HEK293 (cell line): Measurements from ENCODE around the gene SHISA6.

Source experiments
- CTCF ChIA-PET: fragments of 350-600 bp; formaldehyde crosslinking; extraction: SDS; loops from one replicate; lab custom pipeline; 2021; ENCODE audit warnings: antibody characterized with exemption; lab: Yijun Ruan, JAX
- POLR2A ChIA-PET: fragments of 300-600 bp; formaldehyde crosslinking; extraction: SDS; loops from one replicate; lab custom pipeline; 2020; ENCODE audit warnings: antibody characterized with exemption, inconsistent platforms; lab: Yijun Ruan, JAX
- H3K27ac ChIP-seq: fragments of 200-500 bp; sonication (Bioruptor generic); 2 replicates; pipeline ENCODE4 v1.5.1; 2014; ENCODE audit warnings: low read depth, low read length, control low read depth, inconsistent platforms; ENCODE audit errors: extremely low read depth
- H3K36me3 ChIP-seq, 2 experiments: fragments of 200-500 bp in 1 of 2; sonication (Bioruptor generic) in 1 of 2; 1 replicate in 1 of 2; 2 replicates in 1 of 2; pipeline ENCODE4 v1.5.1; 2014 to 2017; ENCODE audit warnings: inconsistent platforms in 2 of 2, low read length in 2 of 2; ENCODE audit not compliant: control insufficient read depth in 2 of 2, insufficient read depth in 1 of 2
- H3K4me1 ChIP-seq: fragments of 200-500 bp; sonication (Bioruptor generic); 2 replicates; pipeline ENCODE4 v1.5.1; 2014; ENCODE audit warnings: mild to moderate bottlenecking, low read length, inconsistent platforms; ENCODE audit not compliant: control insufficient read depth, insufficient read depth
- H3K4me3 ChIP-seq: 2 replicates; pipeline ENCODE4 v1.5.1; 2011; ENCODE audit warnings: low read depth, mild to moderate bottlenecking, control low read depth, low read length, moderate library complexity
- H3K9me3 ChIP-seq: fragments of 200-500 bp; sonication (Bioruptor generic); 2 replicates; pipeline ENCODE4 v1.5.1; 2014; ENCODE audit warnings: low read depth, low read length, inconsistent platforms; ENCODE audit not compliant: control insufficient read depth, insufficient read depth
- GLI2 ChIP-seq: fragments of 450-650 bp; formaldehyde crosslinking; IDR thresholded peaks from 2 replicates; pipeline ENCODE4; 2017; ENCODE audit warnings: missing biosample characterization, missing genetic modification characterization, low read depth, borderline replicate concordance
- GLIS2 ChIP-seq: fragments of 450-650 bp; formaldehyde crosslinking; IDR thresholded peaks from 2 replicates; pipeline ENCODE4 v1.5.1; 2016; ENCODE audit warnings: missing biosample characterization, missing genetic modification characterization
- KLF7 ChIP-seq: fragments of 450-650 bp; formaldehyde crosslinking; IDR thresholded peaks from 2 replicates; pipeline ENCODE4 v1.5.1; 2016; ENCODE audit warnings: missing biosample characterization, missing genetic modification characterization, borderline replicate concordance
- KLF9 ChIP-seq: fragments of 450-650 bp; formaldehyde crosslinking; IDR thresholded peaks from 2 replicates; pipeline ENCODE4 v1.5.1; 2016; ENCODE audit warnings: missing biosample characterization, missing genetic modification characterization, low read depth
- PATZ1 ChIP-seq: fragments of 450-650 bp; formaldehyde crosslinking; IDR thresholded peaks from 2 replicates; pipeline ENCODE4 v1.5.1; 2016; ENCODE audit warnings: missing biosample characterization, missing genetic modification characterization
- PRDM1 ChIP-seq: fragments of 450-650 bp; formaldehyde crosslinking; IDR thresholded peaks from 2 replicates; pipeline ENCODE4; 2016; ENCODE audit warnings: missing biosample characterization, missing genetic modification characterization
- SP7 ChIP-seq: fragments of 450-650 bp; formaldehyde crosslinking; IDR thresholded peaks from 2 replicates; pipeline ENCODE4 v1.5.1; 2016; ENCODE audit warnings: missing biosample characterization, missing genetic modification characterization
- TSHZ1 ChIP-seq: fragments of 450-650 bp; formaldehyde crosslinking; IDR thresholded peaks from 2 replicates; pipeline ENCODE4 v1.5.1; 2016; ENCODE audit warnings: missing biosample characterization, missing genetic modification characterization, borderline replicate concordance
- ZEB2 ChIP-seq: fragments of 450-650 bp; formaldehyde crosslinking; IDR thresholded peaks from 2 replicates; pipeline ENCODE4 v1.5.1; 2016; ENCODE audit warnings: missing biosample characterization, missing genetic modification characterization
- ZFP3 ChIP-seq: fragments of 450-650 bp; formaldehyde crosslinking; IDR thresholded peaks from 2 replicates; pipeline ENCODE4 v1.5.1; 2016; ENCODE audit warnings: low read depth, missing biosample characterization, missing genetic modification characterization
- ZNF133 ChIP-seq: fragments of 450-650 bp; formaldehyde crosslinking; IDR thresholded peaks from 2 replicates; pipeline ENCODE4 v1.5.1; 2016; ENCODE audit warnings: missing biosample characterization, missing genetic modification characterization
- ZNF292 ChIP-seq: fragments of 450-650 bp; formaldehyde crosslinking; IDR thresholded peaks from 2 replicates; pipeline ENCODE4 v1.5.1; 2016; ENCODE audit warnings: low read depth, missing biosample characterization, missing genetic modification characterization, borderline replicate concordance
- ZNF335 ChIP-seq: fragments of 450-650 bp; formaldehyde crosslinking; conservative IDR thresholded peaks from 2 replicates; pipeline ENCODE4 v1.5.1; 2016; ENCODE audit warnings: missing biosample characterization, missing genetic modification characterization
- ZNF362 ChIP-seq: fragments of 450-650 bp; formaldehyde crosslinking; IDR thresholded peaks from 2 replicates; pipeline ENCODE4 v1.5.1; 2016; ENCODE audit warnings: missing biosample characterization, missing genetic modification characterization
- ZNF423 ChIP-seq: fragments of 450-650 bp; formaldehyde crosslinking; IDR thresholded peaks from 2 replicates; pipeline ENCODE4 v1.5.1; 2016; ENCODE audit warnings: missing biosample characterization, missing genetic modification characterization
- ZNF473 ChIP-seq: fragments of 450-650 bp; formaldehyde crosslinking; IDR thresholded peaks from 2 replicates; pipeline ENCODE4 v1.5.1; 2017; ENCODE audit warnings: missing biosample characterization, missing genetic modification characterization
- ZNF513 ChIP-seq: fragments of 450-650 bp; IDR thresholded peaks from 2 replicates; pipeline ENCODE4 v1.5.1; 2018; ENCODE audit warnings: missing biosample characterization, missing genetic modification characterization
- ZNF596 ChIP-seq: fragments of 450-650 bp; IDR thresholded peaks from 2 replicates; pipeline ENCODE4 v1.5.0; 2018; ENCODE audit warnings: missing biosample characterization, mild to moderate bottlenecking, missing genetic modification characterization, moderate library complexity
- ZNF600 ChIP-seq: fragments of 450-650 bp; formaldehyde crosslinking; IDR thresholded peaks from 2 replicates; pipeline ENCODE4 v1.5.1; 2016; ENCODE audit warnings: missing biosample characterization, missing genetic modification characterization
- ZNF670 ChIP-seq: fragments of 450-650 bp; formaldehyde crosslinking; IDR thresholded peaks from 2 replicates; pipeline ENCODE4 v1.5.1; 2016; ENCODE audit warnings: missing biosample characterization, missing genetic modification characterization, low read depth
- ZNF701 ChIP-seq: fragments of 450-650 bp; formaldehyde crosslinking; IDR thresholded peaks from 2 replicates; pipeline ENCODE4 v1.5.1; 2016; ENCODE audit warnings: missing biosample characterization, missing genetic modification characterization
- ZNF707 ChIP-seq: fragments of 450-650 bp; formaldehyde crosslinking; IDR thresholded peaks from 2 replicates; pipeline ENCODE4 v1.5.1; 2016; ENCODE audit warnings: missing biosample characterization, missing genetic modification characterization
- ZNF76 ChIP-seq: fragments of 450-650 bp; formaldehyde crosslinking; IDR thresholded peaks from 2 replicates; pipeline ENCODE4; 2016; ENCODE audit warnings: low read depth, missing biosample characterization, missing genetic modification characterization, borderline replicate concordance
- ZNF837 ChIP-seq: fragments of 450-650 bp; formaldehyde crosslinking; IDR thresholded peaks from 2 replicates; pipeline ENCODE4 v1.5.1; 2016; ENCODE audit warnings: missing biosample characterization, missing genetic modification characterization
- ZSCAN23 ChIP-seq: fragments of 450-650 bp; formaldehyde crosslinking; IDR thresholded peaks from 2 replicates; pipeline ENCODE4 v1.5.1; 2016; ENCODE audit warnings: missing biosample characterization, missing genetic modification characterization
- ZXDB ChIP-seq: fragments of 450-650 bp; formaldehyde crosslinking; IDR thresholded peaks from 2 replicates; pipeline ENCODE4 v1.5.1; 2016; ENCODE audit warnings: missing biosample characterization, missing genetic modification characterization

The SHISA6 gene

GRCh38 chr17:11388054-11388453 is 147.0 kb downstream of the SHISA6 start (continued):
- no peak for TF ChIP-seq ZNF292
- TF ChIP-seq, all 188 proteins: peak for 0

- no peak overlapping the region for H3K4me3 ChIP-seq
- H3K4me1 ChIP-seq, result no peaks in the 10 kb centered on the region
- H3K9me3 ChIP-seq, result no peaks in the 10 kb centered on the region
- no peaks in the 10 kb centered on the region for H3K36me3 ChIP-seq
- POLR2A ChIA-PET, result no interaction called here
- TF ChIP-seq PRDM1, result no peak
- TF ChIP-seq ZNF596 (tag by site-specific recombination), result no peak
- no peak for TF ChIP-seq ZFP3 (tag by site-specific recombination)
- no peak for TF ChIP-seq ZNF837 (tag by site-specific recombination)
- TF ChIP-seq ZNF670 (tag by site-specific recombination), result no peak
- no peak for TF ChIP-seq ZNF600 (tag by site-specific recombination)
- TF ChIP-seq ZNF701, result no peak
- TF ChIP-seq ZNF513 (tag by site-specific recombination), result no peak
- no peak for TF ChIP-seq TSHZ1
- no peak for TF ChIP-seq ZEB2 (tag by site-specific recombination)
- no peak for TF ChIP-seq ZNF362
- no peak for TF ChIP-seq ZSCAN23
- TF ChIP-seq ZXDB, result no peak
- no peak for TF ChIP-seq GLIS2 (tag by site-specific recombination)
- TF ChIP-seq ZNF76 (tag by site-specific recombination), result no peak
- CTCF ChIA-PET, result interaction anchor here (1.0 kb wide), 1 partner anchor 255 kb away, joined by 3 read pairs; no protein-coding TSS in a partner anchor
- H3K27ac ChIP-seq, result no peak overlapping the region
These were observed 148.6 kb downstream of the SHISA6 start for GRCh38 chr17:11389583-11389982.

- Histone ChIP-seq H3K36me3 (no peaks in the 10 kb centered on the region), H3K4me1 (no peaks in the 10 kb centered on the region), H3K27ac (no peak overlapping the region), H3K4me3 (no peak overlapping the region), H3K9me3 (no peaks in the 10 kb centered on the region)
- CTCF ChIA-PET, result interaction anchor here (1.0 to 1.4 kb wide), 2 partner anchors 221 to 351 kb away, joined by 3 read pairs; no protein-coding TSS in a partner anchor
- POLR2A ChIA-PET, result no interaction called here
- TF ChIP-seq ZNF292 (no peak), GLI2 (no peak), ZNF76 (tag by site-specific recombination) (no peak), PATZ1 (tag by site-specific recombination) (no peak), ZNF335 (tag by site-specific recombination) (no peak), KLF9 (tag by site-specific recombination) (no peak), ZNF133 (tag by site-specific recombination) (no peak), SP7 (no peak), ZNF473 (tag by site-specific recombination) (no peak), ZNF423 (tag by site-specific recombination) (no peak), ZNF362 (no peak), ZNF707 (tag by site-specific recombination) (no peak), KLF7 (tag by site-specific recombination) (no peak)
These were observed 150.1 kb downstream of the SHISA6 start for GRCh38 chr17:11391134-11391533.
